CD4-positive, alpha-beta T cell (primary cell): ENCODE data around the gene TFPI. TPM values are rescaled to one million over a fixed set of nuclear protein-coding genes. Genes with fewer than 3 reads are reported as not detected.

Experiments
- ATAC-seq: fragments of 200-7000 bp; cut with Tn5 transposase; one replicate; pipeline ENCODE4 v1.10.0; 2022; ENCODE audit warnings: mild to moderate bottlenecking; ENCODE audit not compliant: poor library complexity
- CTCF ChIA-PET: fragments of 350-600 bp; sonication (Branson Sonifier 250); formaldehyde crosslinking; loops from one replicate; lab custom pipeline; 2021; ENCODE audit warnings: antibody characterized with exemption, inconsistent platforms; lab: Charles Lee
- POLR2A ChIA-PET: fragments of 350-600 bp; sonication (Branson Sonifier 250); formaldehyde crosslinking; loops from one replicate; lab custom pipeline; 2021; ENCODE audit warnings: antibody characterized with exemption, inconsistent platforms; lab: Charles Lee
- DNase-seq, 14 experiments: peaks; one replicate each; pipeline ENCODE4 v3.0.0-alpha.2; 2013 to 2020; ENCODE audit warnings: mixed read lengths in 2 of 14
- H3K27ac ChIP-seq, 2 donors: one replicate each; pipeline versions ENCODE4 v1.5.1 to v1.7.0; 2013; ENCODE audit warnings: low read length in 2 of 2, low read depth in 1 of 2, mild to moderate bottlenecking in 1 of 2
- H3K27me3 ChIP-seq, 2 experiments: 1 replicate in 1 of 2; 2 replicates in 1 of 2; pipeline versions ENCODE4 v1.6.1 to v1.7.0; 2013; ENCODE audit warnings: low read length in 2 of 2, control low read depth in 1 of 2, mild to moderate bottlenecking in 1 of 2, moderate library complexity in 1 of 2; ENCODE audit not compliant: insufficient read depth in 2 of 2, control insufficient read depth in 1 of 2
- H3K36me3 ChIP-seq: one replicate; pipeline ENCODE4 v1.6.1; 2013; ENCODE audit warnings: low read length, control low read depth; ENCODE audit not compliant: insufficient read depth
- H3K4me1 ChIP-seq: one replicate; pipeline ENCODE4 v1.6.1; 2013; ENCODE audit warnings: low read length, control low read depth; ENCODE audit not compliant: insufficient read depth
- H3K4me3 ChIP-seq: one replicate; pipeline ENCODE4 v1.5.1; 2013; ENCODE audit warnings: mild to moderate bottlenecking, low read length, moderate library complexity
- H3K9me3 ChIP-seq, 2 experiments: 1 replicate in 1 of 2; 2 replicates in 1 of 2; pipeline versions ENCODE4 v1.6.1 to v1.7.0; 2013; ENCODE audit warnings: low read length in 2 of 2, mild to moderate bottlenecking in 2 of 2, control low read depth in 1 of 2, moderate library complexity in 1 of 2; ENCODE audit not compliant: control insufficient read depth in 1 of 2, insufficient read depth in 1 of 2
- H3K27ac Mint-ChIP-seq: one replicate; pipeline ENCODE4 v1.8.0; 2020; ENCODE audit warnings: mixed read lengths
- H3K27me3 Mint-ChIP-seq: one replicate; pipeline ENCODE4 v1.8.0; 2021; ENCODE audit warnings: mixed read lengths
- H3K36me3 Mint-ChIP-seq: one replicate; pipeline ENCODE4 v1.8.0; 2021; ENCODE audit warnings: low read depth, mixed read lengths
- H3K4me1 Mint-ChIP-seq: one replicate; pipeline ENCODE4 v1.8.0; 2021; ENCODE audit warnings: low read depth, mixed read lengths
- H3K4me3 Mint-ChIP-seq: one replicate; pipeline ENCODE4 v1.8.0; 2020; ENCODE audit warnings: mild to moderate bottlenecking, mixed read lengths
- H3K9me3 Mint-ChIP-seq: one replicate; pipeline ENCODE4 v1.8.0; 2020; ENCODE audit warnings: mixed read lengths
- CTCF ChIP-seq: fragments of 200-600 bp; IDR thresholded peaks from one replicate; pipeline ENCODE4 v1.8.0; 2022; ENCODE audit warnings: antibody characterized with exemption, mild to moderate bottlenecking
- intact Hi-C, 2 experiments: fragments of 100-400 bp; cut with DNase I in 1 of 2; cut with micrococcal nuclease in 1 of 2; formaldehyde crosslinking; loops; one replicate each; pipeline versions ENCODE4 v1.15.1 to v1.9.0; 2023 to 2025; cut with DNase I, micrococcal nuclease
- total RNA-seq, 174 experiments: library from RNA in 2 of 174; stranded (reverse) in 2 of 174; gene quantifications; one replicate each; pipeline ENCODE4 v1.2.3 and lab custom pipeline; 2021 to 2026

The TFPI gene
- total RNA-seq, 2 experiments from 2014 or later, result 0.17 TPM; not detected in 1

- no peak overlapping the region for H3K4me3 ChIP-seq
- H3K27ac ChIP-seq, result no peak overlapping the region
- no peaks in the 10 kb centered on the region for H3K4me1 ChIP-seq
- CTCF ChIA-PET, result no interaction called here
- no peak overlapping the region for H3K4me3 Mint-ChIP-seq
- H3K9me3 Mint-ChIP-seq, result no peaks in the 10 kb centered on the region
- no peaks in the 10 kb centered on the region for H3K27me3 Mint-ChIP-seq
- H3K9me3 ChIP-seq, result no peaks in the 10 kb centered on the region
- POLR2A ChIA-PET, result no interaction called here
- H3K36me3 Mint-ChIP-seq, result no peaks in the 10 kb centered on the region
- ATAC-seq (no peak), DNase-seq (peak in 4 of 14 experiments; percentile 3 to 41 (median 27))
- no peaks in the 10 kb centered on the region for H3K27me3 ChIP-seq
- intact Hi-C loops, result loop anchor here (5.0 kb wide), 1 partner anchor 1831 kb away; no protein-coding TSS in a partner anchor
- TF ChIP-seq CTCF, result peak; percentile 39
- H3K27ac Mint-ChIP-seq, result no peak overlapping the region
- H3K36me3 ChIP-seq, result no peaks in the 10 kb centered on the region
- peaks cover 9% of the 10 kb centered on the region for H3K4me1 Mint-ChIP-seq
Measured at GRCh38 chr2:187581125-187581896, 27.1 kb upstream of the TFPI start.

DNA sequence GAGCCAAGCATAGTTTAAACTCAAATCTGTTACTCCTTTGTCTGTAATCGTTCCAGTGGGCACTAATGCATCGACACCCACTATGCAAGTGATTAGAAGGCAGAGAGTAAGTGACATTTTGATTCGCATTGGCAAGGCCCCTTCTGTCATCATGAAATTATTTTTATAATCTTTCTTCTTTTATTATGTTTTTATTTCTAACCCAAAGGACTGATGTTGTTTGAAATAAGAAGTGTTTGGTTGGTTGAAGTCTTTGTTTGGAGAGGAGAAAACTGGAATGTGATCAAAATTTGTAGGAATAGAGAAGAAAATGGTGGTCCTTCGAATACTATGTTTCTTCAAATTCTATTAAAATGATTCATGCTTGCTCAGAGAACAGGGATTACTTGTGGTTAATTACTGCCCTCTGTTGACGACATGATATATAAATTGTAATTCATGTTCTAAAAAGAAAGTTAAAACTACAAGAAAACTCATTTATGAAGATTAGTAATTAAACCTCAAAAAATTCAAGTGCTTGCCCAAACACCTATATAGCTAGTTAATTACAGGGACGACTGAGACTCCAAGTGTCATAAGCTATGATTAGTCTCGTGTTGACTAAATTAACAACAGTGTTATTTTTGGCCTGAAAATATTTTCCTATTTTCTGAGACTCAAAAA is 26.4 kb upstream of the TFPI start:
- H3K27ac Mint-ChIP-seq, result no peak overlapping the region
- POLR2A ChIA-PET, result no interaction called here
- H3K4me1 Mint-ChIP-seq, result peaks cover 5% of the 10 kb centered on the region
- no peaks in the 10 kb centered on the region for H3K36me3 Mint-ChIP-seq
- no peaks in the 10 kb centered on the region for H3K4me1 ChIP-seq
- no peak overlapping the region for H3K27ac ChIP-seq
- H3K36me3 ChIP-seq, result no peaks in the 10 kb centered on the region
- no peak overlapping the region for H3K4me3 ChIP-seq
- H3K9me3 ChIP-seq, result no peaks in the 10 kb centered on the region
- H3K4me3 Mint-ChIP-seq, result no peak overlapping the region
- TF ChIP-seq CTCF, result no peak
- no peaks in the 10 kb centered on the region for H3K9me3 Mint-ChIP-seq
- intact Hi-C loops, result loop anchor here (5.0 kb wide), 1 partner anchor 1832 kb away; no protein-coding TSS in a partner anchor
- no peaks in the 10 kb centered on the region for H3K27me3 Mint-ChIP-seq
- H3K27me3 ChIP-seq, result no peaks in the 10 kb centered on the region
- DNase-seq (peak in 3 of 14 experiments; percentile 5 to 19 (median 12)), ATAC-seq (no peak)
- CTCF ChIA-PET, result no interaction called here

GRCh38 chr2:187577310-187577709 is 23.1 kb upstream of the TFPI start:
- no peak overlapping the region for H3K4me3 Mint-ChIP-seq
- intact Hi-C loops, result loop anchor here in 1 of 2 experiments (5.0 kb wide), 1 partner anchor 935 kb away; no protein-coding TSS in a partner anchor
- no peak for TF ChIP-seq CTCF

More at GRCh38 chr2:187577310-187577709, 23.1 kb upstream of the TFPI start:
- Histone ChIP-seq H3K27me3 (no peaks in the 10 kb centered on the region), H3K27ac (no peak overlapping the region), H3K4me3 (no peak overlapping the region), H3K9me3 (no peaks in the 10 kb centered on the region), H3K36me3 (no peaks in the 10 kb centered on the region), H3K4me1 (no peaks in the 10 kb centered on the region)
- DNase-seq (no peak), ATAC-seq (no peak)
- H3K27me3 Mint-ChIP-seq, result no peaks in the 10 kb centered on the region
- CTCF ChIA-PET, result no interaction called here
- POLR2A ChIA-PET, result no interaction called here
- H3K36me3 Mint-ChIP-seq, result no peaks in the 10 kb centered on the region
- H3K27ac Mint-ChIP-seq, result no peak overlapping the region
- peaks cover 5% of the 10 kb centered on the region for H3K4me1 Mint-ChIP-seq
- H3K9me3 Mint-ChIP-seq, result peaks cover 5% of the 10 kb centered on the region
